Measurements from ENCODE around the gene VAPB. TPM values are rescaled to one million over a fixed set of nuclear protein-coding genes. Genes with fewer than 3 reads are reported as not detected.

The VAPB gene
- total RNA-seq, 1 donor from 2014 or later: 13.0 TPM

GRCh38 chr20:58496429-58496769 is 107.4 kb downstream of the VAPB start:
- TF ChIP-seq, protein P1, sequence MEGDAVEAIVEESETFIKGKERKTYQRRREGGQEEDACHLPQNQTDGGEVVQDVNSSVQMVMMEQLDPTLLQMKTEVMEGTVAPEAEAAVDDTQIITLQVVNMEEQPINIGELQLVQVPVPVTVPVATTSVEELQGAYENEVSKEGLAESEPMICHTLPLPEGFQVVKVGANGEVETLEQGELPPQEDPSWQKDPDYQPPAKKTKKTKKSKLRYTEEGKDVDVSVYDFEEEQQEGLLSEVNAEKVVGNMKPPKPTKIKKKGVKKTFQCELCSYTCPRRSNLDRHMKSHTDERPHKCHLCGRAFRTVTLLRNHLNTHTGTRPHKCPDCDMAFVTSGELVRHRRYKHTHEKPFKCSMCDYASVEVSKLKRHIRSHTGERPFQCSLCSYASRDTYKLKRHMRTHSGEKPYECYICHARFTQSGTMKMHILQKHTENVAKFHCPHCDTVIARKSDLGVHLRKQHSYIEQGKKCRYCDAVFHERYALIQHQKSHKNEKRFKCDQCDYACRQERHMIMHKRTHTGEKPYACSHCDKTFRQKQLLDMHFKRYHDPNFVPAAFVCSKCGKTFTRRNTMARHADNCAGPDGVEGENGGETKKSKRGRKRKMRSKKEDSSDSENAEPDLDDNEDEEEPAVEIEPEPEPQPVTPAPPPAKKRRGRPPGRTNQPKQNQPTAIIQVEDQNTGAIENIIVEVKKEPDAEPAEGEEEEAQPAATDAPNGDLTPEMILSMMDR (conservative IDR thresholded peaks at IDR 0.05; ENCODE audit: low read depth, low read length): no peak
- H3K4me3 ChIP-seq (ENCODE audit: low read depth, low read length): no peak overlapping the region
- no peak for DNase-seq (ENCODE audit: low read depth)

GRCh38 chr20:58497076-58497641 is 108.1 kb downstream of the VAPB start:
- no peak for DNase-seq (ENCODE audit: low read depth)
- TF ChIP-seq, protein P1 (conservative IDR thresholded peaks at IDR 0.05; ENCODE audit: low read depth, low read length): no peak
- H3K4me3 ChIP-seq (ENCODE audit: low read depth, low read length): no peak overlapping the region

- TF ChIP-seq, protein P1 (conservative IDR thresholded peaks at IDR 0.05; ENCODE audit: low read depth, low read length): no peak
- H3K4me3 ChIP-seq (ENCODE audit: low read depth, low read length): no peak overlapping the region
- no peak for DNase-seq (ENCODE audit: low read depth)
These were observed 108.9 kb downstream of the VAPB start for GRCh38 chr20:58497724-58498469.

DNA sequence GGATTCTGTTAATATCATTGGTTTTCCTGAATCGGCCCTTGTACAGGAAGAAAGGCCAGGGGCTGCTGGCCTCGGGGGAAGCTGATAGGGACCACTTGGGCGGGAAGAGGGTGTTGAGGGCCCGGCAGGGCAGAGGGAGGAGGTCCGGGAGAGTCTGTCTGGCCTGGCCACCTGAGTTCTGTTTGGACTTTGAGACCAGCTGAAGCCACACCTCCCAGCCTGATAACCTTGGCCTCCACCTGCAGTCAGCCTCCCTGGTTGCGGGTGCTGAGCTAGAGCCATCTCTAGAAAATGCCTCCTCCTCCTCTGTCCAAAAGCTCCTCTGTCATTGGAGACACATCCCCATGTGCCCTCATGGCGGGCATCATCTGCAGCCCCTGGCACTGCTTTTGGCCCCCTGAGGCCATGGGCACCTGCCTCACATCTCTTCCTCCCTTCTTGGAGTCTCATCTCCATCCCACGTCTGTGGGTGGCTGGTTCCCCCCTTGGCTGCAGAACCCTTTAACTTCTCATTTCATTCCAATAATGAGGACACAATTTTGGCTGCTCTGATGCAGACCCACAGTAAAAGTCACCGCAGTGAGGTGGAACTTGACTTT is 109.5 kb downstream of the VAPB start:
- no peak for DNase-seq (ENCODE audit: low read depth)
- no peak overlapping the region for H3K4me3 ChIP-seq (ENCODE audit: low read depth, low read length)
- TF ChIP-seq, protein P1 (conservative IDR thresholded peaks at IDR 0.05; ENCODE audit: low read depth, low read length): no peak

- no peak for DNase-seq (ENCODE audit: low read depth)
- TF ChIP-seq, protein P1 (conservative IDR thresholded peaks at IDR 0.05; ENCODE audit: low read depth, low read length): no peak
- no peak overlapping the region for H3K4me3 ChIP-seq (ENCODE audit: low read depth, low read length)
These were observed 111.2 kb downstream of the VAPB start for GRCh38 chr20:58500256-58500655.

Other genes with a start within 250 kb of the VAPB start
- not detected in 2 replicates for gene ANKRD60, start 160.6 kb upstream of the VAPB start, total RNA-seq
- 8.3 and 10.6 TPM in 2 replicates for gene RAB22A, start 79.5 kb upstream of the VAPB start, total RNA-seq
- gene APCDD1L, start 126.2 kb downstream of the VAPB start, total RNA-seq: 0.86 and 1.7 TPM in 2 replicates

All from epithelial cell of proximal tubule (primary cell).